Activated T-cell treated with anti-CD3 and anti-CD28 coated beads, Interleukin-2, amount 50 U/mL, for 48 hours (primary cell): ENCODE data around the gene GON4L.
"Not testable (repeated sequence)": the region's sequence is repeated elsewhere in the genome, so short reads cannot be mapped to it uniquely, and the experiment has no call there.

ENCODE experiments used
- DNase-seq, 2 experiments: peaks; one replicate each; pipeline ENCODE4 v3.0.0-alpha.2; 2020

GON4L gene

DNA sequence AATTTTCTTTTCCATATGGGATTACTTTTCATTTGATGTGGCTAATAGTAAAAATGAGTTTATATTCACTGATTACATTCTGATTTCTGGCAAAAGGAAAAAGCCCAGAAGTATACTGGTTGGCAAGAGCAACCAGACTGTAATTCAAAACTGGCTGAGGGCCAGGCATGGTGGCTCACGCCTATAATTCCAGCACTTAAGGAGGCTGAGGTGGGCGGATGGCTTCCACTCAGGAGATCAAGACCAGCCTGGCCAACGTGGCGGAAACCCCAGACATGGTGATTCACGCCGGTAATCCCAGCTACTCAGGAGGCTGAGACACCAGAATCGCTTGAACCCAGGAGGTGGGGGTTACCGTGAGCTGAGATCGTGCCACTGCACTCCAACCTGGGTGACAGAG, 16.8 kb upstream of the GON4L start:
- DNase-seq, result no peak

DNA sequence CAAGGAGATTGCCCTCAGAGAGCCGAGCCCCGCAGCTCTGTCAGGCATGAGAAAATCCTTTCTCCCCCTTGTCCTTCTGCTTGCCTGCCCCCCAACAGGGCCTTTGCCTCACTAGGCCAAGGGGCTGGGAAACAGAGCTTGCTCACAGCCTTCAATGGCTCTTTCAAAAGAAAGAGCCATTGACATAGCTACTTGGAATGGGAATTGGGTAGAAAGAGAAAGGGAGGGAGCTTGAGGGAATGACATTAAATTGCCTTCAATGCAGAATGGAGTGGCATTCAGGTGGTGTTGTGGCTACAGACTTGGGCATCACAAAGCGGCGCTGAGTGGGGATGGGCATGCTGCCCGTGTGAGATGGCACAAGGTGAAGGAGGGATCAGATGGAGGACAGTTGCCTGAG, 15.5 kb upstream of the GON4L start:
- no peak for DNase-seq

DNA sequence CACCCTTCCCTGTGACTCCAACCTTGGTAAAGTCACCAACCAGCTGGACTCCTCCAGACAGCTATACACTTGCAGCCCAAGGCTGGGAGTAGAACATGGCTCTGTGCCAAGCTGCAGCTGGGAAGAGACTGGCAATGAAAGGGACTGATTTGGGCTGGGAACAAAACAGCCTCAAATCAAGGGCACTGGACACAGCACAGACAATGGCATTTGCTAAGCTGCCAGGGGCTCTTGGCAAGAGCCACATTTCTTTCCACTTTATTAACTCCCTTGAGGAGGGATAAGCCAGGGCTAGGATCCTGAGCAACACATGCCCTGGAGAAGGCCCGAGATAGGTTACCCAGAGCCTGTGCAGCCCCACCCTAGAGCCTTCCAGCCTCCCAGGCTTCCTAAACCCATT, 14.4 kb upstream of the GON4L start:
- DNase-seq, result no peak

DNA sequence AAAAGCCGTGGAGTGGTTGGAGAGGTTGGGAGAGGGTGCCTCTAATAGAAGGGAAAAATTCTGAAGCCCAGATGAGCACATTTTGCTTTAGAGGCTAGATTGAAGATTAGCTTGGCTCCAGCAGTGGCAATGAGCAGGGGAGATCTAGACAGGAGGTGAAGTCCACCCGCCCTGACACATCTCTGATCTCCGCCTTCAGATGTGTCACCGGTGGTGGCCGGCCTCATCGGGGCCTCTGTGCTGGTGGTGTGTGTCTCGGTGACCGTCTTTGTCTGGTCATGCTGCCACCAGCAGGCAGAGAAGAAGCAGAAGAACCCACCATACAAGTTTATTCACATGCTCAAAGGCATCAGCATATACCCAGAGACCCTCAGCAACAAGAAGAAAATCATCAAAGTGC, 10.8 kb upstream of the GON4L start:
- DNase-seq, result no peak

DNA sequence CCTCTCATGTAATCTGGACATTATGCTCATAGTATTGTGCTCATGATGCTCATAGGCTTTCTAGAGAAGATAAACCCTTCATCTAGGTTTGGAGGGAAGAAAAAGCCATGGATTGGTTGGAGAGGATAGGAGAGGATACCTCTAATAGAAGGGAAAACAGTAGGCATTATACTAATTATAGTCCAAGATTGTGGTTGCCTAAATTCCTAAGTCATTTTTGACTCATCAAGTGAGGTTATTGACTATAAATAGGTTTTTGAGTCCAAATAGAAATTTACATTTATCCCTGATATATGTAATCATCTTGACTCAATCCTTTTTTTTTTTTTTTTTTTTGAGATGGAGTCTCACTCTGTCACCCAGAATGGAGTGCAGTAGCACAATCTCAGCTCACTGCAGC, 7.4 kb upstream of the GON4L start:
- DNase-seq, result no peak

DNA sequence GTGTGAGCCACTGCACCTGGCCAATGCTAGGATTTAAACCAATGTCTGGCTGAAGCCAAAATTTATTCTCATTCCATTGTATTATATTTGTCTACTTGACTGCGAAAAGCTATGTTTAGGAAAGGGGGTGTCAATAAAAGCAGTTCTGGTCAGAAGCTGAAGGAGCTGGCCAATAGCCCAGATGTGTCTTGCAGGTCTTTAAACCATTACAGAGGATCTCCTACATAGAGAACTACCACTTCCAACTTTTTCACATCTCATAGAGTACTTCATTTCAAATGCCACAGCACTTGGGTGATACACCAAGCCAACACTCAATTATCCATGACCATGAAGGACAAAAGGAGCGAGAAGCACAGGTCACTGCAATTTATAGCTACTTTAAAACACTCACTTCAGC, 4.9 kb upstream of the GON4L start:
- DNase-seq, result no peak

DNA sequence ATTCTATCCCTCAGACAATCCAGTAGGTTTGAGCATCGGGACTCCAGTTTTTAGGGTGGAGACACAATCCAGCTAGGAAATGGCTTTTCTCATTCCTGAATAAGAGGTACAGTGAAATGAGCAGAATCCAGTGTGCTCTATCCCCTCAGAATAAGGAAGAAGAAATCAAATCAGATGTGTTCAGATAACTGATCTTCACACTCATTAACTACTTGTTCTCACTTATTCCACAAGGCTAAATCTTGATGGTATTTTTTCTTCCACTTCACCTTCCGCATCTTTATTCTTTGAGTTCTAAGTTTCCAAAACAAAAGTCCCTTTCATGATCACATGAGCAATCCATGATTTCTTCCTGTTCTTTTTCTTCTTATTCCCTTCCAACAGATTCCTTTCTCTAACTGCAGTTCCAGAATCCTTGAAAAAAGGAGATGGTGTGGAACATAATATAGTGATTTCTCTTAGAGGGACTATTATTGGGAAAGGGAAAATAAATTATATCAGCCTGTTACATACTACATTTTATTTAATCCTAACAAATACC, 4.0 kb upstream of the GON4L start:
- DNase-seq, result no peak

DNA sequence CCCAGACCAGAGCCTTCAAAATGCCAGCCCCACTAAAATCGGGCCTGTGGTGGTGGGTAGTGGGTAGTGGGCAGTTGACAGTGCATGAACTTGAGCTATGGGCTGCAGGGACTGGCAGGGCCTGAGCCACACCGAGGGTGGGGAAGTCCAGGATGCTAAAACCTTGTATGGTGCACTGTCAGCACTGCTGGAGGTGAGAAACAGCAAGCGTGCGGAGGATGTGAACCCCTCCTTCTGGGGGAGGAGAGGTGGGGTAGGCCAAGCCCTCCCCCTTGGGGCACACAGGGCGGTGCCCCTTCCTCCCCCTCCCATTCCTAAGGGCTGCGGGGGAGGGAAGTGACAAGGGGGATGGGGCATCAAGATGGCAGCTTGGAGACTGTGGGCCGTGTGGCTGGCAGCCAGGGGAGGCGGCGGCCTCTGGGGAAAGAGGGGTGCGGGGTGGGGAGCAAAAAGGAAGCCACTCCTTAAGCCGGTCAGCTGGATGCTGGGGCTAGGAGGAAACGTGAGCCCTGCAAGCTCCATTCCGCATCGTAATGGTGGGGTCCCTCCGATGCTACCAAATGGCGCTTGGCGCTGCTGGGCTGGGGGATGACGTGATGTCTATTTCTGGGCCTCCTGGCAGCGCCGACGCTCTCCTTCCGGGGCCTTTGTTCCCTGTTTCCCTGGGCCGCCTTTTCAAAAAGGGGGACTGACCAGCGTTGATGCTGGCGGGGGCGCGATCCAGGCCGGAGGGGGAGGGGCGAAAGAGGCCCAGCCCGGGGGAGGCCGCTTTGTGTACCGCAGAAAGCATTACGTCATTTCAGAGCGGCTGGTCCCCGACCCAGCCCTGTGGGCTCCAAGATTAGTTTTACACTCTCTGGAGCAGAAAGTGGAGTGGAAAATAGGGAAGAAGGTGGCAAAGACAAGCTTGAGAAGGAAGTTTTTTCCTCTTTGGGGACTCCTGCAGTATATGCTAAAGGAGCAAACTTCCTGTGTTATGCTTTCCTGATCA, 3.2 kb upstream of the GON4L start:
- DNase-seq, result peak; percentile 72 to 76

DNA sequence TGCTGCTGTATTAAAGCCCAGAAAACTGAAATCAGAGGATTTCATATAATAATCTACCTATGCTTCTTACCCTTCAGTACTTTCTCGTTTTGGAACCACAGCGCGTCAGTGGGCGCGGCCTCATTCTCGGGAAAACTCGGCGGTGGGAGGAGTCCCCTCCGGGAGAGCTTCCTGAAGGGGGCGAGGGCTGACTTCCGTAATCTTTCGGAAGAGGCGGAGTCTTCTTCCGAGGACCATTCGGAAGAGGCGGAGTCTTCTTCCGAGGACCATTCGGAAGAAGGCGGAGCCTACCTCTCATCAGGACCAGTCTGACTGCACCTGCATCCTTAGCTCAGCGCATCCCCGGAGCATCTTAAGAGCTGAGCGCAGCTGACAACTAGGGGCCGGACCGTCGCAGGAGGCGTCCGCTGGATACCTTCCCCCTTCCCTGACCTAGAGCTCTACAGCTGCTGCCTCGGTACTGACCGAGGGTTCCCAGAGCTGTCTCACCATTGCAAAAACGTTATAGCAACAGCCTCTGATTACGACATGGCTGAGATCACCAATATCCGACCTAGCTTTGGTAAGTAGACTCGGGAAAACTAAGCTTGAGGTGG, 2.3 kb upstream of the GON4L start, which contains the start of gene SYT11:
TSS of gene SYT11 (plus strand) at position 334 of the 596 bp plus-strand sequence. CDS start at position 529, 195 bp downstream.
- DNase-seq, result peak; percentile 97 to 98

DNA sequence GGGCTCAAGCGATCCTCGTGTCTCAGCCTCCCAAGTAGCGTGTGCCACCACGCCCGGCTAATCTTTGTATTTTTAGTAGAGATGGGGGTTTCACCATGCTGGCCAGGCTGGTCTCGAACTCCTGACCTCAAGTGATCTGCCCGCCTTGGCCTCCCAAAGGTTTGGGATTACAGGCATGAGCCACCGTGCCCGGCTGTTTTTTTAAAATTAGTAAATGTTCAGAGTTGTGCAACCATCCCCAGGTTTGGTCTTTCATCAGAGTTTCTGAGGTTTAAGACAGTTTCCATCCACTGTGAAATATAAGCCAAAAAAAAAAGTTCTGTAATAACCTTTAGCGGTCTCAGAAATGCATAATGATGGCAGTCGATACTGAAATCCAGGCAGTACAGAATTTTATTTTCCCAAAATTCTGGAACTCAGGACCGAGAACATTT, 1.8 kb upstream of the GON4L start:
- peak; percentile 63 for DNase-seq

DNA sequence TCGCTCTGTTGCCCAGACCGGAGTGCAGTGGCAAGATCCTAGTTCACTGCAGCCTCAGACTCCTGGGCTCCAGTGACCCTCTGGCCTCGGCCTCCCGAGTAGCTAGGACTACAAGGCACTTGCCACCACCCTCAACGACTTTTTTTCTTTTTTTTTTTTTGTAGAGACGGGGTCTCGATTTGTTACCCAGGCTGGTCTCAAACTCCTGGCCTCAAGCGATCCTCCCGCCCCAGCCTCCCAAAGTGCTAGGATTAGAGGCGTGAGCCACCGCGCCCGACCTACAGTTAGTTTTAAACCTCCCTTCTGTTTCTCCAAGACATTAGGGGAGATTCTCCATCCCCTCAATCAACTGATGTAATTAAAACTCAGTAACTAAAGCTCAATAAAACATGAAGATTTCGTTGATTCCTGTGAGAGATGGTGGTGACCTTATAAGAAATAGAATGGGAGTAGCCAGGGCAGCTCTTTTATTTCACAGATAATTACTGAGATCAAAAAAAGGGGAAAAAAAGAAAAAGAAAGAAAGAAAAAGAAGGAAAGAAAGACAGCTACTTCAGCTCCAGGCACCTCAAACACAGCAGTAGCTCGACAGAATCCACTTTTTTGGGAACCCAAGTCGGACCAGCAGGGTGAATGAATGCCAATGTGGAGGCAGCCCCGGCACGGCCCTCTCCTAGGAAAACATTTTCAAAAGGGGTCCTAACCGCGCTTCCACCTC, 598 bp downstream of the GON4L start:
- DNase-seq, result no peak

DNA sequence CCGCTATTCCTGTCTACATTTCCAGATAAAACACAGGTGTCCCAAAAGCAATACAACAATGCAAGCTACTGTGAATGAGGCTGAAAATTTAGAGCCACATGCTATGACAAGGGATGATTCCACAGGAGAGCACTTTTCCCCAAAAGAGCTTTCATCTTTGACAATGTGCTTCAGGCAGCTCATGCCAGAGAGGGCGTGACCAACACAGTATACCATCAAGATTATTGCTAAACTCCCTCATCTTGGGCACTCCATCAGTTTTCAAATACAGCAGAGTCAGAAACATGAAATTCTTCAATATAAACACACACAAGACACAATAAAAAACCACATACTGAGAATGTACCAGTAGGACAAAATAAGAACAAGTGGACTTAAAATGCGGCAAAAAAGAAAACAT, 6.7 kb downstream of the GON4L start:
- no peak for DNase-seq

DNA sequence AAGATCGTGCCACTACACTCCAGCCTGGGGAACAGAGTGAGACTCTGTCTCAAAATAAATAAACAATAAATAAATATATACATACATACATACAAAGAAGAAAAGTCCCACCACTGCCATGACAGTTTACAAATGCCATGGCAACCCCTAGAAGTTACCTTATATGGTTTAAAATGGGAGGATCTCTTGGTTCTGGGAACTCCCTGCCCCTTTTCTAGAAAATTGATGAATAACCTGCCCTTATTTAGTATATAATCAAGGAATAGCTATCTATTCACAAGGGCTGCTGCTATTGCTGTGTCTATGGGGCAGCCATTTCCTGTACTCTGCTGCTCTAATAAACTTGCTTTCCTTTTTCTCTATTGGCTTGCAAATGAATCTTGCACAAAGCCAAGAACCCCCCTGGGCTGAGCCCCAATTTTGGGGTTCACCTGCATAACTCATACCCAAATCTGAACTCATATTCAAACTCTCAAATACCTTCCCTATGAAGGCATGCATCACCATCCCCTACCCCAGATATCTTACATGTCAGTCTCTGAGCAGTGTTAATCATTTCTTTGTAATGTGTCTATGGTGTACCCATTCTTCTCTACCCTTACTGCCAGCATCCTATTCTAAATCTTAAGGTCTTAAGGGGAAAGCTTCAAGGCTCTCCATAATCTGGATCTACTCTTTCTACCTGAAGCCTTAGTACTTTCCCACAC, 9.0 kb downstream of the GON4L start:
- no peak for DNase-seq

DNA sequence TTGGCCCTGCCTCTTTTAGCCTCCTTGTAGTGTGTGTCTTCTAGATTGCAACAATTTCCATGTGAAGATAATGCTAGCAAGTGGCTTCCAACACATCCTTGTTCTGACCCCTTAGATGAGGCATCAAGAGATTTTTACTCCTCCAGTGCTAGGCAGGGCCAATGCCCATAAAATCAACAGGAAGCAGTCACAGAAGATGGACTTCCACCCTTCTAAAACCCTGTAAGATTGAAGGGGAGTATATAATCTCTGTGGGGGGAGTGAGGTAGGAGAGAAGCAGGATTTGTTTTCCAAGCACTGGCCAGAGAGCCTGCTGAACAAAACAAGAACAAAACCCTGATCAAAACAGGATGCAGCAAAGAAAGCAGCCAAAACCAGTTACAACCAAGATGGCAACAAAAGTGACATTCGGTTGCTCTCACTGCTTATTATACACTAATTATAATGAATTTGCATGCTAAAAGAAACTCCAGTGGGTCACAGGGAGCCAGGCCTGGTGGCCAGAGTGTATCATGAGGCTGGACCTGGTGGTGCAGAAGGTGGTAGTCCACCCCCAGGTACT, 12.1 kb downstream of the GON4L start:
- peak in 1 of 2 experiments; percentile 7 for DNase-seq

DNA sequence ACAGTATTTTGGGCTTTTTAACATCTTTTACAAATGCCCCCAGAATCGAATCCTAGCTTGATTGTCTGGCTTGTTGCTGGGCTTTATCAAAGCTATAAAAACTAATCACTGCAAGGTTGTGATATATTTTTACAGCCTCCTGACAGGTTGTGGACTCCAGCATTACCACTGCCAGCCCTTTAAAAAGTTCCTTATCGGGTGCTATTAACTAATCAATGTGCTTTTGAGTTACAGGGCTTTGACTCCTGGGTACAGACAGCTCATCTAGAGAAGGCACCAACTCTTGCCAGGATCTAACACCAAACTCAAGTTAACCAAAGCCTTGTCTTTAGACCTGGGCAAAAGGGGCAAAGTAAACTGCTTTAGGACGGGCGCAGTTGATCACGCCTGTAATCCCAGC, 16.6 kb downstream of the GON4L start:
- DNase-seq, result no peak

DNA sequence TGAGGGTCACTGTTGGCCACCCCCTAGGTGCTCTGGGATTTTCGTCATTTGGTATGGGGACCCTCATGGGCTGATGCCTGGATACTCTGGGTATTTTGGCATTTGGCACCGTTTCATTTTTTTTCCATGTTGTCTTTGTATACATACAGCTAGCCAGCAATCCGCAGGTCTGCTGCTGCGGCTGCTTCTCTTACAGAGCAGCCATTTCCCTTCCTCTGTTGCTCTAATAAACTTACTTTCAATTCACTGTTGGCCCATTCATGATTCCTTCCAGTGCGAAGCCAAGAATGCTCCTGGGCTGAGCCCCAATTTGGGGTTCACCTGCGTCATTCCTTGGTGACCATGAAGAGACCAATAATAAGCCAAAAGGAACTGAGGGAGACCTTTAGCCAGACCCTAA, 21.5 kb downstream of the GON4L start:
- peak in 1 of 2 experiments; percentile 14 for DNase-seq

DNA sequence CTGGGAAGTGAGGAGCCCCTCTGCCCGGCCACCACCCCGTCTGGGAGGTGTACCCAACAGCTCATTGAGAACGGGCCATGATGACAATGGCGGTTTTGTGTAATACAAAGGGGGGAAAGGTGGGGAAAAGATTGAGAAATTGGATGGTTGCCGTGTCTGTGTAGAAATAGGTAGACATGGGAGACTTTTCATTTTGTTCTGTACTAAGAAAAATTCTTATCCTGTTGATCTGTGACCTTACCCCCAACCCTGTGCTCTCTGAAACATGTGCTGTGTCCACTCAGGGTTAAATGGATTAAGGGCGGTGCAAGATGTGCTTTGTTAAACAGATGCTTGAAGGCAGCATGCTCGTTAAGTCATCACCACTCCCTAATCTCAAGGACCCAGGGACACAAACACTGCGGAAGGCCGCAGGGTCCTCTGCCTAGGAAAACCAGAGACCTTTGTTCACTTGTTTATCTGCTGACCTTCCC, 22.1 kb downstream of the GON4L start:
- DNase-seq, result not testable (repeated sequence)

DNA sequence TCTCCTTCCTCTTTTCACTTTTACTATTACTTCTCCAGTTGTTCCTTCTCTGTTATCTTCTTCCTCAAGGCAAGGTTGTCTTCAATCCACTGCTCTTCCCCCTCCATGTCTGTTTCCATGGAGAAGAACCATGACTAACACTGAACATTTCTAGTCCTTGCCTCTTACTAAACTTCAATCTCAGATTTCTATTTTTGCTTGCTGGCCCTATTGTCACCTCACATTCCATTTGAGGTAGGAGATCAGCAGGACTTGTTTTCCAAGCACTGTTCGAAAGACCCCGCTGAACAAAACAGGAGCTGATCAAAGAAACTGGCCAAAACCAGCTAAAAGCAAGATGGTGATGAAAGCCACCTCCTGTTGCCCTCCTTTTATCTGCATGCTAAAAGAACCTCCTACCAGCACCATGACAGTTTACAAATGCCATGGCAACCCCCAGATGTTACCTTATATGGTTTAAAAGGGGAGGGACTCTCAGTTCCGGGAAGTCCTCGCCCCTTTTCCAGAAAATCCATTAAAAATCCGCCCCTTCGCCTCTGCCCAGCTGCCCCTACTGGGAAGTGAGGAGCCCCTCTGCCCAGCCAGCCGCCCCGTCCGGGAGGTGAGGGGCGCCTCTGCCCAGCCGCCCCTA, 22.6 kb downstream of the GON4L start:
- peak in 1 of 2 experiments; percentile 15 for DNase-seq

DNA sequence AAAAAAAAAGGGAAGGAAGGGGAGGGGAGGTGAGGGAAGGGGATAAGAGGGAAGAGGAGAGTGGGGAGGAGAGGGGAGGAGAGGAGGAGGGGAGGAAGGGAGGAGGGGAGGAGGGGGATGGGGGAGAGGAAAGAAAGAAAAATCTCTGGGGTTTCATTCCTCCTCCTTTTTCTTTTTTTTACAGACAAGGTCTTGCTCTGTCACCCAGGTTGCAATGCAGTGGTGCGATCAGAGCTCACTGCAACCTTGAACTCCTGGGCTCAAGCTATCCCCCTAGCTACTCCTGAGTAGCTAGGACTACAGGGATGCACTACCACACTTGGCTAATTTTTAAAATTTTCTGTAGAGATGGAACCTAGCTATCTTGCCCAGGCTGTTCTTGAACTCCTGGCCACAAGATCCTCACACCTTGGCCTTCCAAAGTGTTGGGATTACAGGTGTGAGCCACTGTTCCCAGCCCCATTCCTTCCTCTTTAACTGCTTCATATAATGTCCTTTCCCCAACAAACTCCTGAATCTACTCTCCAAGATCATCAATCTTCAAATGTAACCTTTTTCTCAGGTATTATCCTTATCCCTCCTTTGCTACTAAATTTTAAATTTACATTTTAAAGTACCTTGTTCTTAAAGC, 23.2 kb downstream of the GON4L start:
- peak in 1 of 2 experiments; percentile 11 for DNase-seq

DNA sequence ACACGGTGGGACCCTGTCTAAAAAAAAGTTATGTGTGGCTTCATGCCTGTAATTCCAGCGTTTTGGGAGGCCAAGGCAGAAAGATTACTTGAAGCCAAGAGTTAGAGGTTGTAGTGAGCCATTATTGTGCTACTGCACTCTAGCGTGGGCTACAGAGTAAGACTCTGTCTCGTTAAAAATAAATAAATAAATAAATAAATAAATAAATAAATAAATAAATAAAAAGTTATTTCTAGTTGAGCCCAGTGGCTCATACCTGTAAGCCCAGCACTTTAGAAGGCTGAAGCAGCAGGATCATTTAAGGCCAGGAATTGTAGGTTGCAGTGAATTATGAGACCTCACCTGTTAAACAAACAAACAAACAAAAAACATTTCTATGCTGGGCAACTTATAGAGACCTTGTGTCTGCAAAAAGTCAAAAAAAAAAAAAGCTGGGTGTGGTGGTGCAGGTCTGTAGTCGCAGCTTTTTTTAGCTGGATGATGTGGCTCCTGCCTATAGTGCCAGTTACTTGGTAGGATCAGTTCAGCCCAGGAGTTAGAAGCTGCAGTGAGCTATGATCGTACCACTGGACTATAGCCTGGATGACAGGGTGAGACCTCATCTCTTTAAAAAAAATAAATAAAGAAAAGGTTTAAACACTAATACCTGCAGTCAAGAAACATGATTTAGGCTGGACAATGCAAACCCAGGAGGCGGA, 25.6 kb downstream of the GON4L start:
- DNase-seq, result no peak
